Measurements from ENCODE around the gene PDE2A. TPM values are rescaled to one million over a fixed set of nuclear protein-coding genes. Genes with fewer than 3 reads are reported as not detected.

PDE2A gene
- 1.4 and 5.5 TPM in 2 replicates for total RNA-seq

GRCh38 chr11:72673943-72674828, at the start of gene PDE2A:
Gene PDE2A, minus strand, starts transcription at chr11:72674422. Its CDS starts 215 bp downstream, at chr11:72674207.

Other genes starting within 250 kb of the PDE2A start
- 48.4 and 57.6 TPM in 2 replicates for gene CLPB, start 239.9 kb downstream of the PDE2A start, total RNA-seq
- 44.2 and 70.5 TPM in 2 replicates for gene ARAP1, start 78.0 kb upstream of the PDE2A start, total RNA-seq
- gene STARD10, start 119.6 kb upstream of the PDE2A start, total RNA-seq = 19.8 and 25.7 TPM in 2 replicates
- gene ATG16L2, start 140.0 kb upstream of the PDE2A start, total RNA-seq = 8.1 and 13.7 TPM in 2 replicates

Measured in epithelial cell of umbilical artery (primary cell).